Type B pancreatic cell (in vitro differentiated cells): Measurements from ENCODE around the gene TEKTIP1. TPM values are rescaled to one million over a fixed set of nuclear protein-coding genes. Genes with fewer than 3 reads are reported as not detected.

Source experiments
- DNase-seq: peaks from one replicate; pipeline ENCODE4 v3.0.0; 2021; ENCODE audit warnings: mixed read lengths; ENCODE audit not compliant: unreplicated experiment; ENCODE audit errors: extremely low spot score
- H3K27ac Mint-ChIP-seq: 2 replicates; pipeline ENCODE4 v1.8.0; 2021; ENCODE audit warnings: mild to moderate bottlenecking, mixed read lengths
- H3K27me3 Mint-ChIP-seq: 2 replicates; pipeline ENCODE4 v1.8.0; 2021; ENCODE audit warnings: mixed read lengths
- H3K36me3 Mint-ChIP-seq: 2 replicates; pipeline ENCODE4 v1.8.0; 2021; ENCODE audit warnings: mixed read lengths
- H3K4me1 Mint-ChIP-seq: one replicate; pipeline ENCODE4 v1.8.0; 2021; ENCODE audit warnings: mixed read lengths; ENCODE audit not compliant: unreplicated experiment
- H3K4me3 Mint-ChIP-seq: 2 replicates; pipeline ENCODE4 v1.8.0; 2021; ENCODE audit warnings: mild to moderate bottlenecking, mixed read lengths
- H3K9me3 Mint-ChIP-seq: 2 replicates; pipeline ENCODE4 v1.8.0; 2021; ENCODE audit warnings: mixed read lengths
- total RNA-seq: library from RNA; stranded (reverse); gene quantifications from 2 replicates; pipeline ENCODE4 v1.2.1, GENCODE V29; 2021; ENCODE audit warnings: low replicate concordance
- TF ChIP-seq, protein P1 (sequence below): fragments of 200-600 bp; sonication (generic); conservative IDR thresholded peaks from 2 replicates; pipeline ENCODE4 v1.5.0; 2021; ENCODE audit warnings: antibody characterized with exemption, mild to moderate bottlenecking

TEKTIP1 gene
- total RNA-seq, 1 donor from 2014 or later, result 3.4 TPM

DNA sequence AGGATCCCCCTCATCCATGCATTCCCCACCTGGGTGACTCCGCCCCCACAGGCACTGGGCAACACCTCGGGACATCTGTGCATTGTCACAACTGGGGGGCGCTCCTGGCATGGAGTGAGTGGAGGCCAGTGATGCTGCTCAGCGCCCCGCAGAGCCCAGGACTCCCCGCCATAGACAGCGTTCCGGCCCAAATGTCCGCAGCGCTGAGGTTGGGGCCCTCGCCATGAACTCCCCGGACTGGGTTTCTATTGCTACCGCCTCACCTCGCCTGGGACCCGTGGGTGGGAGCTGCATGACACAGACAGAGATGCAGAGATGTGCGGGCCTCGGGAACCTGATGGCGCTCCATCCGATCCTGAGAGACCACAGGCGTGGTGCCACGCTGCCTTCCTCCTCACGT lies 28.2 kb upstream of the TEKTIP1 start:
- H3K27me3 Mint-ChIP-seq, result no peaks in the 10 kb centered on the region
- H3K27ac Mint-ChIP-seq, result no peak overlapping the region
- peaks cover 10% of the 10 kb centered on the region for H3K4me1 Mint-ChIP-seq

DNA sequence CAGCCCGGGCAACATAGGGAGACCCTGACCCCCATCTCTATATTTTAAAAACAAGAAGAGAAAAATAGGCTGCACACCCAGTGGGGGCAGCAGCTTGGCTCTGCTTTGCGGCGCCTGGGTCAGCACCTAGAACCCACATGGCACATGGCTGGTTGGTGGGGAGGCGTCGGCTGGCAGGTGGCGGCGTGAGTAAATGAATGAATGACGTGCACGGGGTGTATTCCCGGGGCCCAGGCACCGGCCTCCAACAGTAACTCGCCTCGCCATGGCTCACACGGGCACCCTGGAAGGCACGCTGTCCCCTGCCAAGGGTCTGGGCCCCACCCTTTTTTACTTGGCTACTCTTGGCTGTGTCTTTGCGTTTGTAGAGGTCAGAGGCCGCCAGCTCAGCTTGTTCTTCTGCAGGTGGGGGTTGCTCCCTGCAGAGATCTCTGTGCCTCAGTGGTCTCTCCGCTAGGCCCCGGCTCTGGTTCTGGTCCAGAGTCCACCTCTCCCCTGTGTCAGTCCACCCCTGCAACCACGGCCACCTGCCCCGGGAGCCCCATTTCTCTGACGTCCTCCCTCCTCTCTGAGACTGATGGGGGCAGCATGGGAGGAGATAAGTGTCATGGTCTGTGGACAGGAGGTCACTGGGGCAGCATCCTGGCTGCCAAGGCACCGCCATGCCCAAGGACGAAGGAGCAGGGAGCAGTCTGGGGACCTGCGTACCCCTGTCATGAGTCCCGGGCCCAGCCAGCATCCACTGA lies 27.3 kb upstream of the TEKTIP1 start:
- TF ChIP-seq, protein P1, sequence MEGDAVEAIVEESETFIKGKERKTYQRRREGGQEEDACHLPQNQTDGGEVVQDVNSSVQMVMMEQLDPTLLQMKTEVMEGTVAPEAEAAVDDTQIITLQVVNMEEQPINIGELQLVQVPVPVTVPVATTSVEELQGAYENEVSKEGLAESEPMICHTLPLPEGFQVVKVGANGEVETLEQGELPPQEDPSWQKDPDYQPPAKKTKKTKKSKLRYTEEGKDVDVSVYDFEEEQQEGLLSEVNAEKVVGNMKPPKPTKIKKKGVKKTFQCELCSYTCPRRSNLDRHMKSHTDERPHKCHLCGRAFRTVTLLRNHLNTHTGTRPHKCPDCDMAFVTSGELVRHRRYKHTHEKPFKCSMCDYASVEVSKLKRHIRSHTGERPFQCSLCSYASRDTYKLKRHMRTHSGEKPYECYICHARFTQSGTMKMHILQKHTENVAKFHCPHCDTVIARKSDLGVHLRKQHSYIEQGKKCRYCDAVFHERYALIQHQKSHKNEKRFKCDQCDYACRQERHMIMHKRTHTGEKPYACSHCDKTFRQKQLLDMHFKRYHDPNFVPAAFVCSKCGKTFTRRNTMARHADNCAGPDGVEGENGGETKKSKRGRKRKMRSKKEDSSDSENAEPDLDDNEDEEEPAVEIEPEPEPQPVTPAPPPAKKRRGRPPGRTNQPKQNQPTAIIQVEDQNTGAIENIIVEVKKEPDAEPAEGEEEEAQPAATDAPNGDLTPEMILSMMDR, result no peak
- DNase-seq, result no peak
- no peaks in the 10 kb centered on the region for H3K9me3 Mint-ChIP-seq
- no peak overlapping the region for H3K4me3 Mint-ChIP-seq
- peaks cover 8% of the 10 kb centered on the region for H3K4me1 Mint-ChIP-seq
- H3K27ac Mint-ChIP-seq, result no peak overlapping the region
- H3K36me3 Mint-ChIP-seq, result peaks cover 3% of the 10 kb centered on the region
- H3K27me3 Mint-ChIP-seq, result no peaks in the 10 kb centered on the region

More for the DNA sequence above, 28.2 kb upstream of the TEKTIP1 start:
- Mint-ChIP-seq H3K36me3 (peaks cover 3% of the 10 kb centered on the region), H3K9me3 (no peaks in the 10 kb centered on the region), H3K4me3 (no peak overlapping the region)
- TF ChIP-seq, protein P1, result no peak
- DNase-seq, result no peak

DNA sequence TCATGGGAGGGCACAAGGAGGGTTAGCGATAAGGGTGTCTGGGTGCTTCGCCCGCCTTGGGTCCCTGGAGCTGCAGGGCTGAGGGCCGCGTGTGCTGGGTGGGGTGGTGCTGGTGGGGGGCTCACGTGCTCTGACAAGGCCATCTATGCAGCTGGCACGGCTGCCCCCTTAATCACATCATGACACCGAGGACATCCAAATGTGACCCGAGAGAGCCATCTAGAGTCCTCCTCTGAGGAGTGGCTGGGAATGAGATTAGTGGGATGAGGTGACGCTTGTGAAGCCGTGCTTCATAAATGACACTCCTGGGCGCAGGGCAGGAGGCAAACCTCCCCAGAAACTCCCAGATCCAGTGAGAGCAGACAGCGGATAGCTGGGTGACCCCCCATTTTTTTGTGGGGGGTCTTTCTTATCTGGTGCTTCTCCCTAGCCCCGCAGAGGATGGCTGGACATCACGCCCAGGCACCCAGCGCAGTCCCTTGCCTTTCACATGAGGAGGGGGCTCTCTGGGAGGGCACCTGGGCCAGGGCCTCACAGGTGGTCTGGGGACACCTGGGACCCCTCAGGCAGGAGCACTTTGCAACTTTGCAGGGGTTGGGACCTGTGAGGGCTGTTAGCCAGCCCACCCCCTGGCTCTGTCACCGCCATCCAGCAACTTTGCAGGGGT lies 26.3 kb upstream of the TEKTIP1 start:
- no peak for DNase-seq
- H3K4me3 Mint-ChIP-seq, result no peak overlapping the region
- H3K27me3 Mint-ChIP-seq, result no peaks in the 10 kb centered on the region
- TF ChIP-seq, protein P1, result no peak
- no peak overlapping the region for H3K27ac Mint-ChIP-seq
- peaks cover 8% of the 10 kb centered on the region for H3K4me1 Mint-ChIP-seq
- peaks cover 3% of the 10 kb centered on the region for H3K36me3 Mint-ChIP-seq
- no peaks in the 10 kb centered on the region for H3K9me3 Mint-ChIP-seq

DNA sequence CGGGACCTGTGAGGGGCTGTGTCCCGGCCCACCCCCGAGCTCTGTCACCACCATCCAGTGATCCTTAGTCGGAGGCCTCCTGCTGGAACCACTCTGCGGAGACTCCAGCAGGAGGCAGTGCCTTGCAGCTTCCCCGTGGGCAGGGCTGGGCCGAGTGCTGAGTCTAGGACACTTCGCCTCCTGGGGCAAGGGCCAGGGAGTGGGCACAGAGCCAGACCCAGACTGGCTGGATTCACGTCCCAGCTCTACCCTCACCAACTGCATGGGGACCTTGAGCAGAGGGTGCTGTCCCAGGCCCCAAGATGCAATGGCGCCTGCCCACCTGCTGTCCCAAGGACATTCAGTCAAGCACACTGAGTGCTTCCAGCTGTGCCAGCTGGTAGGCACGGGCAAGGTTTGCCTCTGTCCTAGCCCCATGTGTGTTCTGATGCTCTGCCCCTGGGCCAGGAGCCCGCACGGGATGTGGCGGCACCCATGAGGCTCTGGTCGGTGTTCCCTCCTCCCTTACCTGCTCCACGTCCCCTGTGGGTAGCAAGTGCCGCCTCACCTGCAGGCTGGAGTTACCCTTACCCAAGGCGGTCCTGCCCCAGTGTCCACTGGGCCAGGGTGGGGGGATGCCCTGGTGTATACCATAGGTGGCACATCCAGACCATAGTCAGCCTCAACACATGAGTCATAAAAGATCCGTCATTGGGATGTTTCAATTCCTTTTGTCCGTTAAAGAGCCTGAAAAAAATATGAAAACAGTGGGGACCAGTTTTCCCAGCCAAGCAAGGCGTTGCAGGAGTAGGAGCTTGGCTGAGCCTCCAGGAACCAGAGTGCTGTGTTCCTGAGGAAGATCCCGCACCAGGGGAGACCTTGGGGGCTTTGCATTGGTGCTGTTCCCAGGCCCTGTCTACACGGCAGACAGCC lies 25.5 kb upstream of the TEKTIP1 start:
- Mint-ChIP-seq H3K9me3 (no peaks in the 10 kb centered on the region), H3K27me3 (no peaks in the 10 kb centered on the region), H3K27ac (no peak overlapping the region), H3K4me3 (no peak overlapping the region), H3K4me1 (peaks cover 8% of the 10 kb centered on the region), H3K36me3 (peaks cover 3% of the 10 kb centered on the region)
- TF ChIP-seq, protein P1, result no peak
- DNase-seq, result no peak

DNA sequence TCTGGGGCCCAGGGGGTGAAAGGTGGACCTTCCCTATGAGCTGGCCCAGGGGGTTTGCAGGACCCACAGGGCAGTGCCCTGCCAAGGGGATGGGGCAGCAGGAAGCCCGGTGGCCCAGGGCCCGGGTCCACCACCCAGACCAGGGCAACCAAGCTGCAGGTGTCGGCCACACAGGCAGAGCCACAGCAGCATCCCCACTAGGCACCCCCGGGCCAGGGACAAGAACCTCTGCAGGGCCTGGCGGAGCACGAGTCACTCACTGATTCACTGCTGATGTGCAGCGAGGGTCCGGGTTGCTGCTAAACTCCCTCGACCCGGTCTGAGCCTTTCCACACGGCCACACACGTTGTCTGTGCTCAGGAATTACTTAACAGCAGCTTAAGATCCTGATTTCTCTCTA lies 24.0 kb upstream of the TEKTIP1 start:
- H3K36me3 Mint-ChIP-seq, result no peaks in the 10 kb centered on the region
- no peak for DNase-seq
- no peaks in the 10 kb centered on the region for H3K4me1 Mint-ChIP-seq
- no peak overlapping the region for H3K4me3 Mint-ChIP-seq
- TF ChIP-seq, protein P1, result no peak
- no peaks in the 10 kb centered on the region for H3K9me3 Mint-ChIP-seq
- no peak overlapping the region for H3K27ac Mint-ChIP-seq
- no peaks in the 10 kb centered on the region for H3K27me3 Mint-ChIP-seq
